Urinary bladder (tissue), 4 donors: ENCODE measurements around the gene KMO. TPM values are rescaled to one million over a fixed set of nuclear protein-coding genes. Genes with fewer than 3 reads are reported as not detected.

Experiments used
- DNase-seq: peaks from one replicate; pipeline ENCODE4 v3.0.0-alpha.2; 2015; ENCODE audit errors: extremely low spot score
- H3K27ac ChIP-seq: one replicate; pipeline ENCODE4 v1.5.1; 2013; ENCODE audit warnings: low read depth, mild to moderate bottlenecking, moderate library complexity
- H3K36me3 ChIP-seq: one replicate; pipeline ENCODE4 v1.6.1; 2013; ENCODE audit warnings: mild to moderate bottlenecking, moderate library complexity; ENCODE audit not compliant: insufficient read depth
- H3K4me1 ChIP-seq: one replicate; pipeline ENCODE4 v1.6.1; 2013; ENCODE audit warnings: mild to moderate bottlenecking, moderate library complexity; ENCODE audit not compliant: insufficient read depth
- H3K4me3 ChIP-seq: one replicate; pipeline ENCODE4 v1.5.1; 2013; ENCODE audit warnings: low read depth, low read length
- WGBS: extraction: QIAGEN DNeasy Blood & Tissue Kit; methylation state at CpG from one replicate; pipeline ENCODE4 v1.1.7; 2013; 5-methylcytosine and 5-hydroxymethylcytosine counted together
- polyA plus RNA-seq: library from polyadenylated mRNA; stranded (reverse); fragments of 200-250 nt; gene quantifications from one replicate; pipeline ENCODE4 v1.2.3, GENCODE V29; 2013
- total RNA-seq: library from RNA; depleted of rRNA; stranded (reverse); fragments of >200 nt; gene quantifications from one replicate; pipeline ENCODE4 v1.2.3, GENCODE V29; 2014
- donor health status: healthy with polysubstance abuse.
- donor health status: healthy.

KMO gene
- 0.37 TPM for total RNA-seq
- 0.35 TPM for polyA plus RNA-seq

DNA sequence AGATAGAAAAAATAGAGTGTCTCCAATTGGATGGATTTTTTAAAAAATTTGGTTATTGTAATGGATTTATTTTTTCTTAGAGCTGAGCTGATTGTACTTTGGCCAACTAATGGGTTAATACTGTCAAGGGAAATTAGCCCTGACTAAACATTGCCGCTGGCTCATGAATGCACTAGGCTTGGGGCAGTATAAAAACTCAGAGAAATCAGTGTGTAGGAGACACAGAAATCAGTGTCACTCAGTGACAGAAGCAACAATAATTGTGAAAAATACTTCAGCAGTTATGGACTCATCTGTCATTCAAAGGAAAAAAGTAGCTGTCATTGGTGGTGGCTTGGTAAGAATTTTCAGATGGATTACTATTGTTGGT, at the start of gene KMO:
Gene KMO (plus strand): TSS at position 217 of the 370 bp plus-strand sequence. CDS start 67 bp downstream, at position 284.
- peak within 1 kb of the TSS; percentile 37 for H3K4me3 ChIP-seq
- no peak for DNase-seq
- WGBS: 4% methylated on average over 1 of the region's 1 CpG
- no peak within 1 kb of the TSS for H3K27ac ChIP-seq
- H3K4me1 ChIP-seq: no peaks in the 10 kb centered on the region
- H3K36me3 ChIP-seq: no peaks in the 10 kb centered on the region

GRCh38 chr1:241482761-241483250, 49.4 kb upstream of the KMO start:
- H3K4me1 ChIP-seq: no peaks in the 10 kb centered on the region
- no peak for DNase-seq
- WGBS: 55% methylated on average over 1 of the region's 1 CpG
- H3K36me3 ChIP-seq: no peaks in the 10 kb centered on the region
- no peak overlapping the region for H3K27ac ChIP-seq
- no peak overlapping the region for H3K4me3 ChIP-seq

- WGBS: 93% methylated on average over 3 of the region's 3 CpGs
- Histone ChIP-seq H3K27ac (no peak overlapping the region), H3K4me3 (no peak overlapping the region), H3K36me3 (no peaks in the 10 kb centered on the region), H3K4me1 (no peaks in the 10 kb centered on the region)
- DNase-seq: no peak
Observed at GRCh38 chr1:241485145-241485544, 47.0 kb upstream of the KMO start.

GRCh38 chr1:241485554-241485992, 46.6 kb upstream of the KMO start:
- Histone ChIP-seq H3K36me3 (no peaks in the 10 kb centered on the region), H3K4me3 (no peak overlapping the region), H3K4me1 (no peaks in the 10 kb centered on the region), H3K27ac (no peak overlapping the region)
- no peak for DNase-seq
- WGBS: 81% methylated on average over 4 of the region's 4 CpGs

DNA sequence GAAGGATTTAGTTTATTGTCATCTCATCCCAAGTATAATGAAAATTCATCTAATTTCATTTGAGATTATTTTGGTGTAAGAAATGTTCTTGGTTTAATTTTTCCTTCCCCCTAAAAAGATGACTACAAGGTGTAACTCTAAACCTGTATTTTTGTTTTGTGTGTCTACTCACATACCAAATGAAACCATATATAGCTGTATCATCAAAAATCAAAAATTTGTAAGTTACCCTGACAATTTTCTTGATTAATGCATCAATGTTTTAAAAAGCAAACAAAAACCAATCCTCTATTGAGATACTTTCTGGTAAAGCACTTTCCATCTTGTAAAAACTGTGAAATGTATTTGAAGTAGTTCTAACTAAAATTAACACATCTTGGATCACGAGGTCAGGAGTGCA, 43.4 kb upstream of the KMO start:
- H3K4me1 ChIP-seq: no peaks in the 10 kb centered on the region
- no peaks in the 10 kb centered on the region for H3K36me3 ChIP-seq
- H3K27ac ChIP-seq: no peak overlapping the region
- DNase-seq: no peak
- 94% methylated on average over 1 of the region's 1 CpG for WGBS
- no peak overlapping the region for H3K4me3 ChIP-seq

DNA sequence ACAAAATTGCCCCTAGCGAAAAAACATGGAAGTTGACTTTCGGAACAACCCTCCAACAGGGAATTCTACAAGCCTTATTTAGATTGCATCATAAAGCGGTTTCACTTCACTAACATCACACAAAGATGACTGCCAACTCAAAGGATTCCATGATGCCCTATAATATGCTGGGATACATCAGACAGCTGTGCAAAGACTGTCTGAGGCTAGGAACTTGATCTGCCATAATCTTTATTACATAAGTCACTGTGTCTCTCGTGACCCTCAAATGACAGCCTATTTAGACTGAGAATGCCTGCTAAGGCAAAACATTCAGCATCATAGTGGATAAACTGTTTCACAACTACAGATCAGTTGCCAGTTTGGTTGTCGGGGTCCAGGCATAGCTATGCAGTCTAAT, 36.4 kb upstream of the KMO start:
- 71% methylated on average over 5 of the region's 5 CpGs for WGBS
- DNase-seq: no peak
- H3K36me3 ChIP-seq: peaks cover 1% of the 10 kb centered on the region

GRCh38 chr1:241499910-241500309, 32.3 kb upstream of the KMO start:
- H3K36me3 ChIP-seq: peaks cover 9% of the 10 kb centered on the region
- H3K27ac ChIP-seq: no peak overlapping the region
- WGBS: 81% methylated on average over 2 of the region's 2 CpGs
- peak; percentile 4 for DNase-seq
- H3K4me1 ChIP-seq: no peaks in the 10 kb centered on the region
- no peak overlapping the region for H3K4me3 ChIP-seq

More for the DNA sequence above, 36.4 kb upstream of the KMO start:
- Histone ChIP-seq H3K4me3 (no peak overlapping the region), H3K27ac (no peak overlapping the region), H3K4me1 (no peaks in the 10 kb centered on the region)

DNA sequence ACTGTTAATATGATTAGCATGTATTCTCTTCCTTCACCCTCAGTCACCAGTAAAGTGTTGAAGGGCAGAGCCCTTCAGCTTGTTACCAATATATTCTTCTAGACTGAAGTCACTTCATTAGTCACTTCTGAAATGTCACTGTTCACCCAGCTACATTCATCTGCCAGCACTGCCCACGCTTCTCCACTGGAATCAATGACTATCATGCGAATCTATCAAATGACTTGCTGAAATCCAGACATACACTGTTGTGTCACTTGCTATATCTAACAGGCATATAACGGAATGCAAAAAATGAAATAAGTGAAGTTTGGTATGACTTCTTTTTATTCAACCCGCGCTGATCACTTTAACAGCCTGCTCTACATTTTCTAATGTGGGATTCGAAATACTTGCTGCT, 28.7 kb upstream of the KMO start:
- H3K36me3 ChIP-seq: peaks cover 14% of the 10 kb centered on the region
- no peak for DNase-seq
- H3K27ac ChIP-seq: no peak overlapping the region
- no peaks in the 10 kb centered on the region for H3K4me1 ChIP-seq
- 97% methylated on average over 6 of the region's 6 CpGs for WGBS
- no peak overlapping the region for H3K4me3 ChIP-seq

GRCh38 chr1:241507189-241507863, 24.9 kb upstream of the KMO start:
- H3K4me3 ChIP-seq: no peak overlapping the region
- H3K27ac ChIP-seq: no peak overlapping the region
- DNase-seq: no peak
- peaks cover 13% of the 10 kb centered on the region for H3K36me3 ChIP-seq
- no peaks in the 10 kb centered on the region for H3K4me1 ChIP-seq
- 88% methylated on average over 2 of the region's 2 CpGs for WGBS

DNA sequence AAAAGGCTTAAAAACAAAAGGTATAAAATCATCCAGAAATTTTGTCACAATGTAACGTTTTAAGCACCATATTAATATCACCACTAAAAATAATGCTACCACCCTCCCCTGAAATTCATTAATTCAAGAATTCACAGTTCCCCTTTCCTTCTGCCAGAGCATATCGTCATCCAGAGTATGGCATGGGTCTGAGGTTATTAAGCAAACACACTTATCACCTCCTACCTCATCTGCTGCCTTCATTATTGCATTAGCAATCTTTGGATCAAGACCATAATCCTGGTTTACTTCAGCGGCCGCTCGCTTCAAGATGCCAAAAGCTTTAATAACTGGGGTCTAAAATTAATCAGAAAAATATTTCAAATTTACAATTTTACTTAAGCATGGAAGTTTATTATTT, 18.8 kb upstream of the KMO start:
- H3K4me3 ChIP-seq: no peak overlapping the region
- peaks cover 1% of the 10 kb centered on the region for H3K36me3 ChIP-seq
- no peak for DNase-seq
- no peaks in the 10 kb centered on the region for H3K4me1 ChIP-seq
- WGBS: 92% methylated on average over 5 of the region's 5 CpGs
- H3K27ac ChIP-seq: no peak overlapping the region

DNA sequence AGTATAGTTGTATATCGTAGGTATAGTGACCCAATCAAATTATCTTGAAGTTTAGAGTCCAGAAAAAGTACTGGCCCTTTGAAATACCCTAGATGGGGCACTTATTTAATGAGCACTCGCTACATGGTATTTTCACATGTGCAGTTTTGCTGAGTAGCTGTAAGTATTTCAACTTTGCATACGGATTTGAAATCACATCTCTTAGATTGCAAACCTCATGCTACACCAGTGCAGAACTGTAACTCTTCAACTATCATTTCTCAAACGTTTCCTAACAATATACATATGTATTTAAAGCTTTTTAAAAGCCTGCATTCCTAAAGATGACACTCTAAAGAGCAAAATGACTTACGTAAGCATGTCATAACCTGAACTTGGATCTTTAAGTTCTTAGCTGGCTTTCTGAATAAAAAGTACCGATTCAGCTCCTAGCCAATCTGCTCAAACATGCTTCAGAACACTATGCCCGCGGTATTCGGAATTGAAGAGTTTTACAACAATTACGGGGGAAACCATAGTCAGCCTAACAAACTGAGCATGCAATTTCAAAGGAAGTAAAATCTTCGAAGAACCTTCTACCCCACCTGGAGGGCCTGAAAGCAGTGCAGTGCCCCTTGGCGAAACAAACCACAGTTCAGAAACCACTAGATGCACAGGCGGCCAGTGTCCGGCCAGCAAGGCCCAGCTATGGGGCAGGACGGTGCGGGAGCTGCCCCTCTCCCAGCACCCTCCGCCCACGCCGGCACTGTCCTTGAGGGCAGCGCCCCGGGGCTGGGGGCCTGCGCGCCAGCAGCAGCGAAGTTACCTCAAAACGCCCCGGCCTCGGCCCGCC, 13.5 kb upstream of the KMO start:
- DNase-seq: no peak
- WGBS: 3% methylated on average over 28 of the region's 28 CpGs
- Histone ChIP-seq H3K4me3 (peak overlapping the region; percentile 91), H3K4me1 (no peaks in the 10 kb centered on the region), H3K27ac (peak overlapping the region; percentile 68), H3K36me3 (no peaks in the 10 kb centered on the region)

DNA sequence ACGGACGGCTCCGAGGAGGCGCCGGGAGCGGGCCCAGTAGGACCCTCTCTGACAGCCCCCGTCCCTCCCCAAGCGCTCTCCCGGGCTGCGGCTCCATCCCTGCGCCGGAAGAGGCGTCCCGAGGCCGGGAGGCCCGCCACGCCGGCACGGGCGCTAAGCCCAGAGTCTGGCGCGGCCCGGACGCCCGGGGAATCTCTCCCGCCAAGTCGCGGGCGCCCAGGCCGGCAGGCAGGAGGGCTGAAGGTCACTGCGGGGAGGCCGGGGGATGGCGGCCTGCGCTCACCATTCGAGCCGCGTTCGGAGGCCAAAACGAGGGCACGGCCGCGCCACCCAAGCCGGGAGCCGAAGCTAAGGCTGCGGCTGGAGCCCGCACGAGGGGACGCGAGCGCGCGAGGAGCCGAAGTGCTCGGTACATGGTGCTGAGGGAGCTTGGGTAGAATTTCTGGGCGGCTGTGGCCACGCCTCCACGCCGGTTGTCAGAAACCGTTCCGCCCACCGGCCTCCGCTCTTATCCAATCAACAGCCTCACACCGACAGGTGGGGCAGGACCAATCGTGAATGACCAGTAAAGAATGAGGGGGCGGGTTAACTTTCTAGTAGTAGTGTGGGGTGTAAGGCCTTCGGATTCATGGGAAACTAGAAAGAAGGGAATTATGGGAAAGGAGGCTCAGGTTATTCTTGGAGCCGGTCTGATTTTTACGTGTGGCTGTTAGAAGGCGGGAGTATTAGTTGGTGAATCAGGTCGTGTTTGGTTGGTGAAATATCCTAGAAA, 12.7 kb upstream of the KMO start, which contains the start of gene FH:
Gene FH (minus strand): TSS at position 448 of the 772 bp plus-strand sequence. CDS start 33 bp downstream, at position 415.
- WGBS: under 1% methylated on average over 70 of the region's 70 CpGs
- Histone ChIP-seq H3K4me3 (peak within 1 kb of the TSS; percentile 91), H3K36me3 (no peaks in the 10 kb centered on the region), H3K27ac (peak within 1 kb of the TSS; percentile 68), H3K4me1 (no peaks in the 10 kb centered on the region)
- peak; percentile 97 for DNase-seq

DNA sequence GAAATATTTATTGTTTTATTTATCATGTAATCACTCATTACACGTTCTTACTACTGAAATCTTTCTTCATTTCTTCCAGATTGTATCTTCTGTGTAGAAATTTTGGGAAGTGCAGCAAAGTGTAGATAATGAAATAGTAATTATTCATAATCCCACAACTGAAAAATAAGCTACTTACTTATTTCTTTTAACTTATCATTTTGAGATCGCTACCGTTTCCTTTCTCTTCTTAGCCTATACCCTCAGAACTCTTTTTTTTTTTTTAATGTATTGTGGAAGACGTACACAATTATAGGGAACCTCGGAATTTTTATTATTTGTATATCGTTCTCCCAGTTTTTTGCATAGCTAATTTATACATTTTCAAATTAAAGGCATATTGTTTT, 12.1 kb upstream of the KMO start:
- no peak overlapping the region for H3K27ac ChIP-seq
- no peak for DNase-seq
- peak overlapping the region; percentile 91 for H3K4me3 ChIP-seq
- WGBS: 14% methylated on average over 6 of the region's 6 CpGs
- H3K36me3 ChIP-seq: no peaks in the 10 kb centered on the region
- H3K4me1 ChIP-seq: no peaks in the 10 kb centered on the region
